ENCODE results near the gene EML4. TPM values are rescaled to one million over a fixed set of nuclear protein-coding genes. Genes with fewer than 3 reads are reported as not detected.

EML4 gene
- total RNA-seq, 1 donor from 2014 or later, result 32.9 TPM

DNA sequence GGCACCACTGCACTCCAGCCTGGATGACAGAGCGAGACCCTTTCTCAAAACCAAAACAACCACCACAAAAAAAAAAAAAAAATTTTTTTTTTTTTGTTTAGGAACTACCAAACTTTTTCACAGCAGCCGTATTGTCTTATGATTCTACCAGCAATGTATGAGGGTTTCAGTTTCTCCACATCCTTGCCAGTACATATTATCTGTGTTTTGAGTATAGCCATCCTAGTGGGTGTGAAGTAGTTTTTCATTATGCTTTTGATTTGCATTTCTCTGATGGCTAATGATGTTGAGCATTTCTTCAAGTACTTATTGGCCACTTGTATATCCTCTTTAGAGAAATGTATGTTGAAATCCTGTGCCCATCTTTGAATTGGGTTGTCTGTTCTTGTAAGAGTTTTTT, 140.2 kb downstream of the EML4 start:
- Histone ChIP-seq H3K9me3 (ENCODE audit: control insufficient read depth in 3 of 3, low read length in 3 of 3) (no peaks in the 10 kb centered on the region), H3K4me3 (ENCODE audit: low read length in 3 of 3) (no peak overlapping the region), H3K27ac (ENCODE audit: low read depth, low read length) (no peak overlapping the region), H3K36me3 (ENCODE audit: control insufficient read depth in 3 of 3, insufficient read depth in 3 of 3, low read length in 3 of 3) (peaks cover under 1 to 2% (median 1%) of the 10 kb centered on the region in 3 donors), H3K27me3 (ENCODE audit: control insufficient read depth in 3 of 3, insufficient read depth in 3 of 3, low read length in 3 of 3) (no peaks in the 10 kb centered on the region), H3K9ac (ENCODE audit: low read depth in 1 of 3, low read length in 3 of 3) (no peak overlapping the region), H3K4me1 (ENCODE audit: control insufficient read depth in 3 of 3, insufficient read depth in 3 of 3, low read length in 3 of 3) (no peaks in the 10 kb centered on the region)

DNA sequence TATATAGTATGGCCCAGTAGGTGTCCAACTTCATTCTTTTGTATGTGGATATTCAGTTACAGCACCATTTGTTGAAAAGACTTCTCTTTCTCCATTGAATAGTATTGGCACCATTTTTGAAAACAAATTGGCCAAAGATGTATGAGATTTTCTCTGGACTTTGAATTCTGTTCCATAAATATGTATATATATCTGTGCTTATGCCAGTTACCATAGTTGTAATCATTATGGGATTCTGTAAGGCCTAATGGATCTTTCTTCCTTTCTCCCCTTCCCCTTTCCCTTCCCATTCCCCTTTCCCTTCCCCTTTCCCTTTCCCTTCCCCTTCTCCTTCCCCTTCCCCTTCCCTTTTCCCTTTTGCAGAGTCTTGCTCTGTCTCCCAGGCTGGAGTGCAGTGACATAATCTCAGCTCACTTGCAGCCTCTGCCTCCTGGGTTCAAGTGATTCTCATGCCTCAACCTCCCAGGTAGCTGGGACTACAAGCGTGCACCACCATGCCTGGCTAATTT, 140.9 kb downstream of the EML4 start:
- H3K36me3 ChIP-seq (ENCODE audit: control insufficient read depth in 3 of 3, insufficient read depth in 3 of 3, low read length in 3 of 3), result peaks cover 0 to 2% (median 0%) of the 10 kb centered on the region in 3 donors
- no peaks in the 10 kb centered on the region for H3K4me1 ChIP-seq (ENCODE audit: control insufficient read depth in 3 of 3, insufficient read depth in 3 of 3, low read length in 3 of 3)
- no peak overlapping the region for H3K9ac ChIP-seq (ENCODE audit: low read depth in 1 of 3, low read length in 3 of 3)
- H3K4me3 ChIP-seq (ENCODE audit: low read length in 3 of 3), result no peak overlapping the region
- no peaks in the 10 kb centered on the region for H3K9me3 ChIP-seq (ENCODE audit: control insufficient read depth in 3 of 3, low read length in 3 of 3)
- H3K27ac ChIP-seq (ENCODE audit: low read depth, low read length), result no peak overlapping the region
- no peaks in the 10 kb centered on the region for H3K27me3 ChIP-seq (ENCODE audit: control insufficient read depth in 3 of 3, insufficient read depth in 3 of 3, low read length in 3 of 3)

DNA sequence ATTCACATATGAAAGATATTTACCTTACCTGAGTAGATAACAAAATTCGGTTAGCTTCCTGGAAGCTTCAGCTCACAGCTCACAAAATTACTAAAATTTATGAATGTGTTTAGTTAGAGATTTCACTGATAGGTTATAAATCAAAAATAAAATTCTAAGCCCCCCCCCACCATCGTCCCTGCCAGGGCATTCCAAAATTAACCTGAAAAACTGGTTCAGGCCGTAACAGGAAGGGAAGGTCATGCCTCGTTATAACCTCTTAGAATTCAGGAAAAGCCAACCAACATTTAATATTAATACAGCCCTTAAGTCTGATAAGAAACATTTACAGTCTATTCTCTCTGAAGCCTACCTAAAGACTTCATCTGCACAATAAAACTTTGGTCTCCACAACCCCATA, 143.0 kb downstream of the EML4 start:
- Histone ChIP-seq H3K27ac (ENCODE audit: low read depth, low read length) (no peak overlapping the region), H3K9ac (ENCODE audit: low read depth in 1 of 3, low read length in 3 of 3) (no peak overlapping the region), H3K36me3 (ENCODE audit: control insufficient read depth in 3 of 3, insufficient read depth in 3 of 3, low read length in 3 of 3) (peaks cover 0 to 3% (median 2%) of the 10 kb centered on the region in 3 donors), H3K4me3 (ENCODE audit: low read length in 3 of 3) (no peak overlapping the region), H3K4me1 (ENCODE audit: control insufficient read depth in 3 of 3, insufficient read depth in 3 of 3, low read length in 3 of 3) (no peaks in the 10 kb centered on the region), H3K9me3 (ENCODE audit: control insufficient read depth in 3 of 3, low read length in 3 of 3) (no peaks in the 10 kb centered on the region), H3K27me3 (ENCODE audit: control insufficient read depth in 3 of 3, insufficient read depth in 3 of 3, low read length in 3 of 3) (no peaks in the 10 kb centered on the region)

DNA sequence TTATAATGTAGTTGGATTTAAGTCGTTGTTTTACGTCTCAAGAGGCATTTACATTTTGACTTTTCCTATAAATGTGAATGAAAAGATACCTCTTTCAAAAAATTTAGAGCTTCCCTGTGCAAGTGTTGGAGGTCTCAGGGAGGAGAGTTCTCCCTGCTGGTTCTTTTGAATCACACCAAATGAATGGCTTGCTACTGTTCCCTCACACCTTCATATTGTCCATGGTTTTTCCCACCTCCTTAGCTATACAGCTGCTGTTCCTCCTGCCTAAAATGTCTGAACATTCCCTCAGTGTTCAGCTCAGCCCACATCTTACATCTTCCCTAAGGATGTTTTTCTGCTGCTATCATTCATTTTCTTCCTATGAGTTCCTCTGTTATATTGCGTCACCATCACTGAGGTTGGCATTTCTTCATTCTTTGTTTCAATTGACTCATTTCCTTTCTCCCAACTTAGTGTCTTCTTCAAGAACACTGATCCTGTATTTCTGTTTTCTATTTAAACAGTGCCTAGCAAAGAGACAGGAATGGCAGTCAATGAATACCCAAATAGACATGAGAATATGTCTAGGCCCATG, 145.8 kb downstream of the EML4 start:
- no peaks in the 10 kb centered on the region for H3K27me3 ChIP-seq (ENCODE audit: control insufficient read depth in 3 of 3, insufficient read depth in 3 of 3, low read length in 3 of 3)
- H3K9ac ChIP-seq (ENCODE audit: low read depth in 1 of 3, low read length in 3 of 3), result no peak overlapping the region
- no peaks in the 10 kb centered on the region for H3K4me1 ChIP-seq (ENCODE audit: control insufficient read depth in 3 of 3, insufficient read depth in 3 of 3, low read length in 3 of 3)
- H3K9me3 ChIP-seq (ENCODE audit: control insufficient read depth in 3 of 3, low read length in 3 of 3), result no peaks in the 10 kb centered on the region
- peaks cover 0 to 3% (median 3%) of the 10 kb centered on the region in 3 donors for H3K36me3 ChIP-seq (ENCODE audit: control insufficient read depth in 3 of 3, insufficient read depth in 3 of 3, low read length in 3 of 3)
- H3K27ac ChIP-seq (ENCODE audit: low read depth, low read length), result no peak overlapping the region
- H3K4me3 ChIP-seq (ENCODE audit: low read length in 3 of 3), result no peak overlapping the region

DNA sequence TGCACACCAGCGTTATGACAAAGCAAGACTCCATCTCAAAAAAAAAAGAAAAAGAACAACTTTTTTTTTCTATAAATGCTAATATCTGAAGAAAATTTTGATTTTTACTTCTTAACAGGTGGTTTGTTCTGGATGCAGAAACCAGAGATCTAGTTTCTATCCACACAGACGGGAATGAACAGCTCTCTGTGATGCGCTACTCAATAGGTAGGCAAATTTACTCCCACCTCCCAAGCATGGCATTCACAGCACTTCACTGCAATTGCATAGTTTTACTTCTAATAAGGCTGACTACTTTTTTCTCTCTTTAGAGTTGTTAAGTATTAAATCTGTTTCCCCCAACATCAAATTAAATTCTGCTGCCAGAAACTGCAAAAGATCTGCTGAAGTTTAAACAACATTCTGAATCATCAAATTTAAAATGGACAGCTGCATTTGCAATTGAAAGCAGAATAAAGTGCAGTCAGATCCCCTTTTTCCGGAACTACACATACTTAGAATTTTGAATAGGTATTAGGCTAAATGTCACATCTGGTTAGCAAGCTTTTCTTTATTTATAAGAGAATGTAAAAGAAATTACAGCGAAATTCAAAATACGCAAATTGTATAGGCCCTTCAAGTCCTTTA, 146.8 kb downstream of the EML4 start:
- no peaks in the 10 kb centered on the region for H3K9me3 ChIP-seq (ENCODE audit: control insufficient read depth in 3 of 3, low read length in 3 of 3)
- H3K27ac ChIP-seq (ENCODE audit: low read depth, low read length), result no peak overlapping the region
- H3K4me1 ChIP-seq (ENCODE audit: control insufficient read depth in 3 of 3, insufficient read depth in 3 of 3, low read length in 3 of 3), result no peaks in the 10 kb centered on the region
- peaks cover 0 to 3% (median 3%) of the 10 kb centered on the region in 3 donors for H3K36me3 ChIP-seq (ENCODE audit: control insufficient read depth in 3 of 3, insufficient read depth in 3 of 3, low read length in 3 of 3)
- H3K27me3 ChIP-seq (ENCODE audit: control insufficient read depth in 3 of 3, insufficient read depth in 3 of 3, low read length in 3 of 3), result no peaks in the 10 kb centered on the region
- no peak overlapping the region for H3K4me3 ChIP-seq (ENCODE audit: low read length in 3 of 3)
- H3K9ac ChIP-seq (ENCODE audit: low read depth in 1 of 3, low read length in 3 of 3), result no peak overlapping the region

DNA sequence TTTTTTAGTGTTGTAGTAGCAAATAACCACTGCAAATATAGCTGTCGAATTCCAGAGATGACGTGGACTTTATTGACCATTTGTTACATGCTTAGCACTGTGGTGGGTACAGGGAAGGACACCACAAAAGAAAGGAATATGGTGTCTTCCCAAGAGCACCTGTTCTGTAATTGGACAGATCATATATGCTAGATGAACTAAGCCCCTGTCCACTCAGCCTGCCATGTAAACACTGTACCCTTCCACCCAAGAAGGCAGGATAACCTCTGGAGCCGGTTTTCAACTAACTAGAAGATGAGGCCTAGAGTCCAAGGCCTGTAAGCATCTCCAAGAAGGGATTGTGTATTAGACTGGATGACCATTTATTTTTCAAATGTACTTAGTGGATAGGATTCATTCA, 147.8 kb downstream of the EML4 start:
- Histone ChIP-seq H3K36me3 (ENCODE audit: control insufficient read depth in 3 of 3, insufficient read depth in 3 of 3, low read length in 3 of 3) (peaks cover 0 to 3% (median 3%) of the 10 kb centered on the region in 3 donors), H3K9me3 (ENCODE audit: control insufficient read depth in 3 of 3, low read length in 3 of 3) (no peaks in the 10 kb centered on the region), H3K27ac (ENCODE audit: low read depth, low read length) (no peak overlapping the region), H3K9ac (ENCODE audit: low read depth in 1 of 3, low read length in 3 of 3) (no peak overlapping the region), H3K4me3 (ENCODE audit: low read length in 3 of 3) (no peak overlapping the region), H3K4me1 (ENCODE audit: control insufficient read depth in 3 of 3, insufficient read depth in 3 of 3, low read length in 3 of 3) (no peaks in the 10 kb centered on the region), H3K27me3 (ENCODE audit: control insufficient read depth in 3 of 3, insufficient read depth in 3 of 3, low read length in 3 of 3) (no peaks in the 10 kb centered on the region)

DNA sequence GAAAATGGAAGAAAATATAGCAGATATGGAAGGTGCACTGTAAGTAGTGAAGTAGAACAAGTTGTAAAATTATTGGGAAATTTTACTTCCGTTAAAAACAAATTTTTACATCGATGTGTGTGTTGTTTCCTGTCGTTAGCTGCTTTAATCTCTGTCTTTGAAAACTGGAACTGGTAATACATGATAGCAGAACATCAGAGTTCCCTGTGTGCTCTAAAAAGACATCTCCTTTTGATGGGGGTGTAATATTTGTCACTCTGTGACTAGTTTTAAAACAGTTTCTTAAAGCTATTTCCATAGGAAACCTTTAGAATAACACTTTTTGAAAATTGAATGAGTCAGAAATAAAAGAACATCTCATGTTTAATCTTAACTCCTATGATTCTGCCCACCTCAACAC, 148.3 kb downstream of the EML4 start:
- Histone ChIP-seq H3K9me3 (ENCODE audit: control insufficient read depth in 3 of 3, low read length in 3 of 3) (no peaks in the 10 kb centered on the region), H3K4me3 (ENCODE audit: low read length in 3 of 3) (no peak overlapping the region), H3K36me3 (ENCODE audit: control insufficient read depth in 3 of 3, insufficient read depth in 3 of 3, low read length in 3 of 3) (peaks cover 0 to 3% (median 3%) of the 10 kb centered on the region in 3 donors), H3K27me3 (ENCODE audit: control insufficient read depth in 3 of 3, insufficient read depth in 3 of 3, low read length in 3 of 3) (no peaks in the 10 kb centered on the region), H3K27ac (ENCODE audit: low read depth, low read length) (no peak overlapping the region), H3K4me1 (ENCODE audit: control insufficient read depth in 3 of 3, insufficient read depth in 3 of 3, low read length in 3 of 3) (no peaks in the 10 kb centered on the region), H3K9ac (ENCODE audit: low read depth in 1 of 3, low read length in 3 of 3) (no peak overlapping the region)

DNA sequence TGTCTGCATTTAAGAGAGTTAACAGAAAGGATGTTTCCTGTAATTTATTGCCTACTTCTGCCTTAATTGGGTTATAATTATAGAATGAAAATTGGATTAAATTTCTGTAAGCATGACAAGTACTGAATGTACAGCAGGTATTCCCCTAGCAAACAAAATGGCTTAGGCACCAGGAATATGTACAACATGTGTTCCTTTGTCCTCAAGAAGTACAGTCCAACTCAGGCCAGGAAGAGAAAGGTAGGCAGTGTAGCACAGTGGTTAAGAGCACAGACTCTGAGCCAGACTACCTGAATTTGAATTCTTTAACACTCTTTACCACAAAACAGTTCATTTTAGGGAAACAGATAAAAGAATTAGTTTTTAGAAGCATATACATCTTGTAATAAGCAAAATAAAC, 148.8 kb downstream of the EML4 start:
- Histone ChIP-seq H3K9me3 (ENCODE audit: control insufficient read depth in 3 of 3, low read length in 3 of 3) (no peaks in the 10 kb centered on the region), H3K9ac (ENCODE audit: low read depth in 1 of 3, low read length in 3 of 3) (no peak overlapping the region), H3K27me3 (ENCODE audit: control insufficient read depth in 3 of 3, insufficient read depth in 3 of 3, low read length in 3 of 3) (no peaks in the 10 kb centered on the region), H3K4me1 (ENCODE audit: control insufficient read depth in 3 of 3, insufficient read depth in 3 of 3, low read length in 3 of 3) (no peaks in the 10 kb centered on the region), H3K4me3 (ENCODE audit: low read length in 3 of 3) (no peak overlapping the region), H3K36me3 (ENCODE audit: control insufficient read depth in 3 of 3, insufficient read depth in 3 of 3, low read length in 3 of 3) (peaks cover 0 to 3% (median 3%) of the 10 kb centered on the region in 3 donors), H3K27ac (ENCODE audit: low read depth, low read length) (no peak overlapping the region)

DNA sequence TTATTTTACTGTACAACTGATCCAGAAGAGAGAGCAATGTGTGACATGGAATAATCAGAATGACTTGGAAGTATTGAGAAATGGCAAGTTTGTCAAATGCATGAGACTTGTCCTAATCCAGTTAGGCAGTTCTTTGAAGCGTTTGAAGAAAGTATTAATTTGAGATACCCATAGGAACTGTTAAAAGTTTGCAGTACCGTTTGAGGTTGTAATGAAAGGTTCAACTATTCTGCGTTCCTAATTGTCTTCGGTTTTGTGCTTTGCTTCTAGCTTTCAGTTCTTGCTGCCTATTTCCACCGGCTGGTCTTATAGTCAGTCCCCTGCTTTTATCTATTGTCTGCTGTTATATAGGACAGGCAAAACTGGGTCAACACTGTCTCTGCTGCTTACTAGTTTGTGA, 150.1 kb downstream of the EML4 start:
- peaks cover 0 to 3% (median 3%) of the 10 kb centered on the region in 3 donors for H3K36me3 ChIP-seq (ENCODE audit: control insufficient read depth in 3 of 3, insufficient read depth in 3 of 3, low read length in 3 of 3)
- H3K9me3 ChIP-seq (ENCODE audit: control insufficient read depth in 3 of 3, low read length in 3 of 3), result no peaks in the 10 kb centered on the region
- no peak overlapping the region for H3K4me3 ChIP-seq (ENCODE audit: low read length in 3 of 3)
- H3K27ac ChIP-seq (ENCODE audit: low read depth, low read length), result no peak overlapping the region
- H3K4me1 ChIP-seq (ENCODE audit: control insufficient read depth in 3 of 3, insufficient read depth in 3 of 3, low read length in 3 of 3), result no peaks in the 10 kb centered on the region
- H3K27me3 ChIP-seq (ENCODE audit: control insufficient read depth in 3 of 3, insufficient read depth in 3 of 3, low read length in 3 of 3), result no peaks in the 10 kb centered on the region
- H3K9ac ChIP-seq (ENCODE audit: low read depth in 1 of 3, low read length in 3 of 3), result no peak overlapping the region

DNA sequence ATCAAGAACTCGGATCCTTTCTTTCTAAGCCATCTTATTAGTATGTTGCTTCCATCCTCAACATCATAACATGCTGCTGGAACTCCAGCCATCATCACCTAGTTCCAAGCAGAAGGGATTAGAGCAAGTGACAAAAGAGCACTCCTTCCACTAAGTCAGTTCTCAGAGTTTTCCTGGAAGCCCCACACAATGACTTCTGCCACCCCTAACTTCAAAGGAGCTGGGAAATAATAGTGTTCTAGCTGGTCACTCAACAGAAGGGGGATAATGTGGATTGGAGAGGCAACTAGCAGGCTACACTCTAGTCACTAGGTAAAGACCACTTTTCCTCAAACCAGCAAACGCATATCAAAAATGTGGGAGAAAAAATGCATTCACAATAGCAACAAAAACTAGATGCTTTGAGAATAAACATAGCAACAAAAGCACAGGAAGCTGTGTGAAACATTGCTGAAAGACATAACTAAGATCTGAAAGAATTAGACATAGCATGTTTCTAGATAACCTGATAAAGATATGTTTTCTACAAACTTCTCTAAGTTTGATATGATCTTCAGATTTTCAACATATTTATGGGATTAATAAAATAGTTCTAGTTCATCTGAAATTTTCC, 152.4 kb downstream of the EML4 start:
- no peak overlapping the region for H3K9ac ChIP-seq (ENCODE audit: low read depth in 1 of 3, low read length in 3 of 3)
- no peak overlapping the region for H3K4me3 ChIP-seq (ENCODE audit: low read length in 3 of 3)
- H3K9me3 ChIP-seq (ENCODE audit: control insufficient read depth in 3 of 3, low read length in 3 of 3), result no peaks in the 10 kb centered on the region
- no peaks in the 10 kb centered on the region for H3K27me3 ChIP-seq (ENCODE audit: control insufficient read depth in 3 of 3, insufficient read depth in 3 of 3, low read length in 3 of 3)
- H3K36me3 ChIP-seq (ENCODE audit: control insufficient read depth in 3 of 3, insufficient read depth in 3 of 3, low read length in 3 of 3), result peaks cover 0 to 3% (median 3%) of the 10 kb centered on the region in 3 donors
- H3K4me1 ChIP-seq (ENCODE audit: control insufficient read depth in 3 of 3, insufficient read depth in 3 of 3, low read length in 3 of 3), result no peaks in the 10 kb centered on the region
- no peak overlapping the region for H3K27ac ChIP-seq (ENCODE audit: low read depth, low read length)
